Measurements from ENCODE around the gene CTSV.
A peak's percentile ranks its signal among the peaks of the same experiment; 100 is the strongest.
"Not testable (repeated sequence)": the region's sequence is repeated elsewhere in the genome, so short reads cannot be mapped to it uniquely, and the experiment has no call there.

The CTSV gene

DNA sequence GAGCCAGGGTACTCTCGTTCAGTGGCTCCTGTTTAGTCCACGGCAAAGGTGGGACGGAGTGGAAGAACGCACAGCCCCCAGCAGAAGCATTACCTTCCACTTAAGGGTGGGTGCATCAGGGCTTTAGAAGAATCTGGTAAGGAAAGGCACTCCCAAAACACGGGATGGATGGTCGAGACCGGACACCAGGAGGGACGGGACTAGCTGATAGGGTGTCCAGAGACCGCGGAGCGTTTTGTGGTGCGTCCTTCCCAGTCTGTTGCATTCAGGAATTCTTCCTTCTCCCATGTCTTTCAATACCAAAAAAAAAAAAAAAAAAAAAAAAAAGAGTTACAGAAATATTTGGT lies 545 bp upstream of the CTSV start:
- no peak for DNase-seq

GRCh38 chr9:97023505-97023904 lies 15.4 kb downstream of the CTSV start:
- DNase-seq: not testable (repeated sequence)

- DNase-seq: peak; percentile 62
Observed at GRCh38 chr9:97013151-97014132, 25.5 kb downstream of the CTSV start.

DNA sequence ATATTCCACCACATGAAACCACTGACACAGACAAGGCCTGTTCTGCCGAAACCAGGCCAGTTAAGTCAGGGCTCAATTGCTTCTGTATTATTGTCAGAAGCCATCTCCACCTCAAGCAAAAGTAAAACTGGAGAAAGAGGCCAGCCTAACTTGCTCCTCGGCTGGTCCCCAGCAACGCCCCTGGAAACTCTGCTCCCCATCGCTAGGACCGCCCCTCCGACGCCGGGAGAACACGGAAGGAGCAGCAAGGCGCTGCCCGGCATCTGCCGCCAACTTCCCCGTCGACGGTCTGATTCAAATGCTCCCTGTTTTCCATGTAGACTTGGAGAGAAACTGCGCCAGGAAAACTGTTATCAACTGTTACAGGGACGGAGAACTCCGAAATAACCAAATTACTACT lies 26.3 kb downstream of the CTSV start:
- DNase-seq: not testable (repeated sequence)

GRCh38 chr9:97002195-97002594 lies 36.7 kb downstream of the CTSV start:
- DNase-seq: not testable (repeated sequence)

GRCh38 chr9:97001338-97001737 lies 37.6 kb downstream of the CTSV start:
- DNase-seq: not testable (repeated sequence)

DNA sequence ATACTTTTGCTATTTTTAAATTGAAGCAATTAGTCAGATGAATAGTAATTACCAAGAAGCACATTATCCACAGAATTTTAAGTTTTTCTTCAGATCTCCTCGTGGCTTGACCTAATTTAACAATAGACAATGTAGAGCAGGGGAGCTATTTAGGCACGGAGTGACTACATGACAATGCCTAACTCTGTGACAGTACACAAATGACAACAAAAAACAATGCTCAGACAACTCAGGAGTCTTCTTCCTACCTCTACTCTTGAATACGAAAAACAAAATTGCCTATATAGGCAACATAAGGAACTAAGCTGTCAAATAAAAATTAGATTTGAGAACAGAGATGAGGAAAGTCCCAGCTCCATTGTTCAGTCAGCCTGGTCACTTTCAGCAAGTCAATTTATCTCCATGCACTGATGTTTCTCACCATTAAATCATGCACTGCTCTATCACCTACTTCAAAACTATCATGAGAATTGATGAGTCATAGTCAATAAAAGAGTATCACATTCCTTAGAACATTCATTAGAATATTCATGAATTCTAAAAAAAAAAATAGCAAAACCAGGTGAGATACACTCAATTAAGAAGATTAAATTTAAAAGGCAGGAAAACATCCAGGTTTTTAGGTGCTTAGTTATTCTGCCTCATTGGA lies 38.7 kb downstream of the CTSV start:
- DNase-seq: not testable (repeated sequence)

GRCh38 chr9:96999733-97000132 lies 39.2 kb downstream of the CTSV start:
- DNase-seq: not testable (repeated sequence)

DNA sequence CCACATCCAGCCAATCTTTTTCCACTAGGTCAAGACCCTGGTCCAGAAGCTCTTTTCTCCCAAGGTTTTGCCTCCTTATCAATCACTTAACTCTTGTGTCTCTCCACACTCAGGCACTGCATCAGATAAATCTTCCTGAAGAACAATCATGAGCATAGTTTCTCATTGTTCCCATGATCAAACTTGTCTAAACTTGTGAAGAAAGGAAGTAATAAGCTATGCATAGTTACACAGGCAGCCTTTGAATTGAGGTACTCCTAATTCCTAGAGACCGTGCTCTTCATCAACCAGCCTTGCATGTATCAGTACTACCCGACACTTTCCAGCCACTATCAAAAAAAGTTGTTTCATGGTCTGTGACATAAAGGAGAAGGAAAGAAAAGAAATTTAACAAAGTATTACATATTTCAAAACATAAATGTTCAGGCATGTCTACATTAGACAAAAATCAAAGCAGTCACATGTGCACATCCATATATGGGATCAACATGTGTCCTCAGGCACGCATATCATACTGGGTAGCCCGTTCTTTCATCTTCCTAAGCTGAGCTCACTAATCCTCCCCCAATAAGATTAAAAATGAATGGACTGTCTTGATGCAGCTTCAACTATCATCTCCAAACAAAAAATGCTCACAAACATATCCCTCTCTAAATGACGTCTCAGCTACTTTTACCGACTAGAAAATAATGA lies 41.8 kb downstream of the CTSV start:
- DNase-seq: not testable (repeated sequence)

- not testable (repeated sequence) for DNase-seq
Observed at GRCh38 chr9:96994531-96995016, 44.4 kb downstream of the CTSV start.

GRCh38 chr9:96992303-96992702 lies 46.6 kb downstream of the CTSV start:
- DNase-seq: not testable (repeated sequence)

DNA sequence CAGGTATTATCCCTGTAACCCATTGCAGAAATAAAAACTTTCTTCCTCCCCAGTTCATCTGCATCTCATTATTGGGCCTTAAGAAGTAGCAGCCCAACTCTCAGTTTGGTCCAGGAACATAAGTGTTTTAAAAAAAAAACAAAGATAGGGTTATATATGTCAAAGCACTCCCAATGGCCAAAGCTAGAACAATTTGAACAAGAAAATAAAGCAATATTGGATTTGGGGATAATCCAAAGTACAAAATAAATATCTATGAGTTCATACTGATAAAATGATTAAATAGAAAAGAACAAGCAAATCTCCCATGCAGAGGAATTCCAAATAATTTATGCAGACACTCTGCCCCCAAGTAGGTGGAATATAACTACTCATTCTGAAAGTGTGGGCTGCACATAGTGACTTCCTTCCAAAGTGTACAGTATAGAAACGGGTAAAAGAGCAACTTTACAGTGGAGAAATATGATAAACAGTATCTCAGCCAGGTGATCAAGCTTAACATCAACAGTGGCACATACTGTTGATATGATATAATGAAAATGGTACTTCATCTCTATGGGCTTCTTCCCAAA lies 49.1 kb downstream of the CTSV start:
- DNase-seq: not testable (repeated sequence)

DNA sequence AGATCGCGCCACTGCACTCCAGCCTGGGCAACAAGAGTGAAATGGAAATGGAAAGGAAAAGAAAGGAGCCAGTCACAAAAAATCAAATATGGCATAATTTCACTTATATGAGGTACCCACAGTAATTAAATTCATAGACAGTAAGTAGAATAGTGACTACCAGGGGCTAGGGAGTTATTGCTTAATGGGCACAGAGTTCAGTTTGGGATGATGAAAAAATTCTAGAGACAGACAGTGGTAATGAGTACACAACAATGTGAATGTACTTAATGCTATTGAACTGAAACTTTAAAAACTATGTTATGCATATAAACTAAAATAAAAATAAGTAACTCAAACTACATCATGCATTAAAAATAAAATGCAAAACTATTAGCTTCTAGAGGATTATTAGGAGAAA lies 54.1 kb downstream of the CTSV start:
- not testable (repeated sequence) for DNase-seq

- not testable (repeated sequence) for DNase-seq
Observed at GRCh38 chr9:96984139-96984538, 54.8 kb downstream of the CTSV start.

DNA sequence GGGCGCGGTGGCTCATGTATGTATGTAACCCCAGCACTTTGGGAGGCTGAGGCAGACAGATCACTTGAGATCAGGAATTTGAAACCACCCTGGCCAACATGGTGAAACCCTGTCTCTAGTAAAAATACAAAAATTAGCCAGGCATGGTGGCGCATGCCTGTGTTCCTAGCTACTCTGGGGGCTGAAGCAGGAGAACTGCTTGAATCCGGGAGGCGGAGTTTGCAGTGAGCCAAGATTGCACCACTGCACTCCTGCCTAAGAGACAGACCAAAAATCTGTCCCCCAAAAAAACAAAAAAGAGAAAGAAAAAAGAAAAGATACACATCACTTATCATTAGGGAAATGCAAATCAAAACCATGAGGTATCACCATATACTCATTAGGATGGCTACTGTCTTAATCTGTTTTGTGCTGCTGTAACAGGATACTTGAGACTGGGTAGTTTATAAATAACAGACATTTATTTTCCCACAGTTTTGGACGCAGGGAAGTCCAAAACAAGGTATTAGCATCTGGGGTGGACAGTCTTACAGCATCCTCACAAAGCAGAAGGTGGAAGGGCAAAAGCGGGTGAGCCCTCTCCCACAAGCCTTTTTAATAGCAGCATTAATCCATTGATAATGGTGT lies 55.3 kb downstream of the CTSV start:
- not testable (repeated sequence) for DNase-seq
